Measurements from ENCODE around the gene VTN.

DNA sequence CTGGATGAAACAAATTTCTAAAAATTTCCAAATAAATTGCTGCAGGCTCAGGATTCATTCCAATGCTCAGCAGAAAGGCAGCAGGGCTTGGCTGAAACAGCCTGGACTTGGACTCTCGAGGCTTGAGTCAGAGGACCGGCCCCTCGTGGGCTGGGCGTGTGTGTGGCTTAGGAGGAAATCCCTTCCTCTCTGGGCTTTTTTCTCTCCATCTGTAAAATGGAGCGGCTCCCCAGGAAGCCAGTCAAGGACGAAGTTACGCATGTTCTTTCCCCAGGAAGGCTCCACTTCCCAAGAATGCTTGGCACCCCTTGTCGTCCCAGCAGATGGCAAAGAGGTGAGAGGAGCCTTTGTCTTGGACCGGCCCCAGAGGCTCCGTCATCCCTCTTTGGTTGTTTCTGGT, 22.4 kb upstream of the VTN start:
- TF ChIP-seq EZH2phosphoT487 (IDR thresholded peaks at IDR 0.05; ENCODE audit: insufficient read depth, low read depth) (no peak), EZH2 (IDR thresholded peaks at IDR 0.05; ENCODE audit: insufficient read depth, poor library complexity, severe bottlenecking) (no peak)

Data from GM23248 (cell line).